ELF-1 (cell line): ENCODE results near the gene THADA.

Source experiments
- DNase-seq: peaks from one replicate; pipeline ENCODE4 v3.0.0-alpha.2; 2016; ENCODE audit warnings: low read depth, low spot score

The THADA gene

GRCh38 chr2:43441195-43441594 is 154.6 kb downstream of the THADA start:
- no peak for DNase-seq

GRCh38 chr2:43438858-43439655 is 156.8 kb downstream of the THADA start:
- DNase-seq = no peak

- DNase-seq = no peak
Measured at GRCh38 chr2:43438342-43438741, 157.5 kb downstream of the THADA start.

- no peak for DNase-seq
Measured at GRCh38 chr2:43437363-43437762, 158.5 kb downstream of the THADA start.

- DNase-seq = no peak
Measured at GRCh38 chr2:43436431-43436830, 159.4 kb downstream of the THADA start.

GRCh38 chr2:43435746-43436145 is 160.1 kb downstream of the THADA start:
- no peak for DNase-seq

GRCh38 chr2:43430489-43430888 is 165.3 kb downstream of the THADA start:
- DNase-seq = no peak

- DNase-seq = no peak
Measured at GRCh38 chr2:43429369-43429768, 166.5 kb downstream of the THADA start.

- no peak for DNase-seq
Measured at GRCh38 chr2:43427032-43427424, 168.8 kb downstream of the THADA start.

GRCh38 chr2:43426305-43427031 is 169.4 kb downstream of the THADA start:
- peak; percentile 44 for DNase-seq

GRCh38 chr2:43425659-43426058 is 170.2 kb downstream of the THADA start:
- DNase-seq = no peak

- DNase-seq = no peak
Measured at GRCh38 chr2:43424262-43425207, 171.3 kb downstream of the THADA start.

GRCh38 chr2:43423941-43424261 is 171.9 kb downstream of the THADA start:
- no peak for DNase-seq

- DNase-seq = no peak
Measured at GRCh38 chr2:43421194-43421593, 174.6 kb downstream of the THADA start.

- DNase-seq = no peak
Measured at GRCh38 chr2:43420389-43420801, 175.4 kb downstream of the THADA start.

- no peak for DNase-seq
Measured at GRCh38 chr2:43419876-43420275, 176.0 kb downstream of the THADA start.

- no peak for DNase-seq
Measured at GRCh38 chr2:43419243-43419642, 176.6 kb downstream of the THADA start.

GRCh38 chr2:43418680-43419079 is 177.2 kb downstream of the THADA start:
- DNase-seq = no peak

- DNase-seq = no peak
Measured at GRCh38 chr2:43417300-43417699, 178.5 kb downstream of the THADA start.

GRCh38 chr2:43415592-43415991 is 180.2 kb downstream of the THADA start:
- DNase-seq = no peak

GRCh38 chr2:43414586-43415135 is 181.2 kb downstream of the THADA start:
- peak; percentile 4 for DNase-seq

- DNase-seq = no peak
Measured at GRCh38 chr2:43414033-43414432, 181.8 kb downstream of the THADA start.
